SW 1271 (cell line): ENCODE measurements around the gene PPIG.
"Not testable (repeated sequence)": the region's sequence is repeated elsewhere in the genome, so short reads cannot be mapped to it uniquely, and the experiment has no call there.

ENCODE experiments used
- DNase-seq, 2 experiments: peaks; one replicate each; lab custom pipeline; 2025; lab: John Stamatoyannopoulos, UW

The PPIG gene

GRCh38 chr2:169596546-169596945, 12.4 kb downstream of the PPIG start:
- not testable (repeated sequence) for DNase-seq

GRCh38 chr2:169598982-169599381, 14.8 kb downstream of the PPIG start:
- no peak for DNase-seq

- no peak for DNase-seq
Observed at GRCh38 chr2:169599568-169599967, 15.4 kb downstream of the PPIG start.

GRCh38 chr2:169609264-169609663, 25.1 kb downstream of the PPIG start:
- no peak for DNase-seq

DNA sequence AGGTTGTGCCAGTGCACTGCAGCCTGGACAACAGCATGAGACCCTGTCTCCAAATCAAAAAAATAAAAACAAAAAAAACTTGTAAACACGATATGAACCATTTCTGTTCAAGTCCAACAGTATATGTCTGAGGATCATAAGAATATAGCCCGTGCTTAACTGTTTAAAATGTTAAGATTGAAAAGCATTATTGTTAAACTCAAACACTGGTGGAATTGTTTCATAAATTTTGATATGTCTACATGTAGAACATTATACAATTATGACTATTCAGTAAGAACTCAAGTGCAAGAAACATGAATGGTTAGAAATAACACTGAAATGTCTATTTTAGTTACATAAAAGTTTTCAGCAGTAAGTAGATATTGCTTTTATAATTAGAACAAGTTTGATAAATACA, 29.7 kb downstream of the PPIG start:
- DNase-seq: no peak

DNA sequence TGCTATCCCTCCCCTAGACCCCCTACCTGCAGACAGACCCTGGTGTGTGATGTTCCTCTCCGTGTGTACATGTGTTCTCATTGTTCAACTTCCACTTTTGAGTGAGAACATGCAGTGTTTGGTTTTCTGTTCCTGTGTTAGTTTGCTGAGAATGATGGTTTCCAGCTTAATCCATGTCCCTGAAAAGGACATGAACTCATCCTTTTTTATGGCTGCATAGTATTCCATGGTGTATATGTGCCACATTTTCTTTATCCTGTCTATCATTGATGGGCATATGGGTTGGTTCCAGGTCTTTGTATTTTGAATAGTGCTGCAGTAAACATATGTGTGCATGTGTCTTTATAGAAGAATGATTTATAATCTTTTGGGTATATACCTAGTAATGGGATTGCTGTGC, 31.8 kb downstream of the PPIG start:
- not testable (repeated sequence) for DNase-seq

GRCh38 chr2:169619946-169620345, 35.8 kb downstream of the PPIG start:
- DNase-seq: no peak

- DNase-seq: no peak
Observed at GRCh38 chr2:169620509-169620908, 36.4 kb downstream of the PPIG start.

DNA sequence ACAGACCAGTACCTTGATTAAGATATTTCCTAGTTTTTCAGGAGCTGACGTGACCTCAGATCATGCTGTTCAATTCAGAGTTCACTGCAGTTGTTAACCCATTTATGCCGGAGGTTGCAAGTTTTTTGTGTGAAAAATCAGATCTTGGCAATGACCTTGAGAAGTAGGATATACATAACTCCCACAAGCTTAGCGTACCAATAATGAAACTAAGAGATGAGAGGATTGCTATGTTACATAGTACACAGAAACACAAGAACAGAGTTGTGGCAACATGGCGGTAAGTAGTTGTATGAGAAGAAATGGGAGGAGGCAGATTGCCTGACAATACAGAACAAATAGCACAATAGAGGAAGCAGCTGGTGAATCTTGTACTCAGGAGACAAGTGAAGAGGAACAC, 39.1 kb downstream of the PPIG start:
- no peak for DNase-seq

- no peak for DNase-seq
Observed at GRCh38 chr2:169625781-169626180, 41.6 kb downstream of the PPIG start.

- DNase-seq: no peak
Observed at GRCh38 chr2:169636440-169637097, 52.4 kb downstream of the PPIG start.

DNA sequence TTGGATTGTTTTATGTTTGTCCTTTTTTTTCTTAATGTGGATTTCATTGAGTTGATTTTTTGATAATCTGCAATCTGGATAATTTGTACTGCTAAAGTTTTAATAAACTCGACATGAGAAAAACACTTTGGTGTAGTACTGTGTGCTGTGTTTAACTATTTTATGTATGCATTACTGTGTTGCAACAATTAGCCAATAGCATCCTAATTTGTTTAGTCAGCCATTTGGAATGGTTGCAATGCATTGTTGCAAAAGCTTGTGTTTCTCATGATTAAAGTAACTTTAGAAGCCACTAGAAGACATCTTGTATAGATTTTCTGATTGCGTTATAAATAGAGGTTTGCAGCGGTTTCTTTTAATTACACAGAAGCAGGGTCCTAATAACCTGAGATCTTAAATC, 53.5 kb downstream of the PPIG start:
- no peak for DNase-seq

DNA sequence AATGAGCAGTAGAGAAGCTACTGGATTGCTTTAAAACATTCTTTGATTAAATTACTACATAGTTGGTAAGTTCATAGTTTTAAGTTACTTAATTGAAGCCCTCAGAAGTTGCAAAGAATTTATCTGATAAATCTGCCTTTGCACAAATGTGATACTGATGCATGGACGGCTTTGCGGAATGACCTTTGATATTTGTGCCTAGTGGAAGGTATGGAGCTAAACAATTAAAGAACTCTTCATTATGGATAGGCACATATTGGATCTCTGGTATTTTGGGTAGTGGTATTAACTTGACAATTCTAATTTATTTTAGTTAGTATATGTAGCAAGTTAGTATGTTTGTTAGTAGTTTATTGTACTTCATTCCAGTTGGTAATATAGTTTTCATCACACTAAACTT, 56.0 kb downstream of the PPIG start:
- DNase-seq: no peak

DNA sequence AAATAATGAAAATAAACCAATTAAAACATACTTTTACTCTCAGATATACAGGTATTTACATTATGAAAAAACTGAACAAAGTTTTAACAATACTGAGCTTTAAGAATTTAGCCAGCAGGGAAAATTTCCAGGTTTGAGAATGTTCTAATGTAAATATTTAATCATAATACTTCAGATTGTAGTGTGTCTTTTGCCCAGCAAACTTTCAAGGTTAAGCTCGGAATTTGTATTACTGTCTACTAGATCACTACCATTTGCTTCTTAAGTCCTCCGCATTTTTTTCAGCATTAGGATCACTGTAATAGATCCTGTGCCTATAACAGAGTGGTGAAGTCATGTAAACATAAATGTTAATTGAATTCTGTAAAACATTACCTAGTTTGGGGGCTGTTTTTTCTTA, 57.3 kb downstream of the PPIG start:
- no peak for DNase-seq

DNA sequence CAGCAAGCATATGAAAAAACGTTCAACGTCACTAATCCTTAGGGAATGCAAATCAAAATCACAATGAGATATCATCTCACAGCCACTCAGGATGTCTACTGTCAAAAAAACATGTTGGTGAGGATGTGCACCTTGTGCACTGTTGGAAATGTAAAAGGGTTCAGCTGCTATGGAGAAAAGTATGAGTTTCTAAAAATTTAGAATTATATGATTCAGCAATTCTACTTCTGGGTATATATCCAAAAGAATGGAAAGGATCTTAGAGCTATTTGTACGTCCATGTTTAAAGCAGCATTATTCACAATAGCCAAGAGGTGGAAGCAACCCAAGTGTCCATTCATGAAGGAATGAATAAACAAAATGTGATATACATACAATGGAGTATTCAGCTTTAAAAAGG, 60.0 kb downstream of the PPIG start:
- DNase-seq: no peak

DNA sequence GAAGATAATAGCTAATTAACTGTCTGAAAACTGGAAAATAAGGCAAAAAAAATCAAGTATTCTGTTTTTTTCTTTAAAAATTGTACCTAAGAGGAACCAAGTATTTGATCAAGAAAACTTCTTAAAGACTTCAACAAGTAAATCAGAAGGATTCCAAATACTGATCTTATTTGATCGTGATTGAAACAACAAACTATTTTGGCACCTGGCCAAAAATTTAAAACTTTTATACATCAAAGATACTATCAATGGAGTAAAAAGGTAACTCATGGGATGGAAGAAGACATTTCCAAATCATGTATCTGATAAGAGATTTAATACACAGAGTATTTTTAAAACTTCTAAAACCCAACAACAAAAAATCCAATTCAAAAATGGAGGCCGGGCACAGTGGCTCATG, 63.3 kb downstream of the PPIG start:
- no peak for DNase-seq

- DNase-seq: no peak
Observed at GRCh38 chr2:169649278-169649677, 65.1 kb downstream of the PPIG start.

- DNase-seq: no peak
Observed at GRCh38 chr2:169653636-169654035, 69.5 kb downstream of the PPIG start.

DNA sequence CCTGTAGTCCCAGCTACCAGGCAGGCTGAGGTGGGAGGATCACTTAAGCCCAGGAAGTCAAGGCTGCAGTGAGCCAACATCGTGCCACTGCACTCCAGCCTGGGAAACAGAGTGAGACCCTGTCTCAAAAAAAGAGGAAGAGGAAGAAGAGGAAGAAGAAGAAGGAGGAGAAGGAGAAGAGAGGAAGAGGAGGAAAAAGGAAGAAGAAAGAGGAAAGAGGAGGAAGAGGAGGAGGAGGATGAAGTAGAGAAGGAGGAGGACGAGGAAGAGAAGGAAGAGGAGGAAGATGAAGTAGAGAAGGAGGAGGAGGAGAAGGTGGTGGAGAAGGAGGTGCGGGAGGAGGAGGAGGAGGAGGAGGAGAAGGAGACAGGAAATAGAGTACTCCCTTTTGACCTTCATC, 72.0 kb downstream of the PPIG start:
- no peak for DNase-seq

GRCh38 chr2:169658877-169659276, 74.7 kb downstream of the PPIG start:
- no peak for DNase-seq

DNA sequence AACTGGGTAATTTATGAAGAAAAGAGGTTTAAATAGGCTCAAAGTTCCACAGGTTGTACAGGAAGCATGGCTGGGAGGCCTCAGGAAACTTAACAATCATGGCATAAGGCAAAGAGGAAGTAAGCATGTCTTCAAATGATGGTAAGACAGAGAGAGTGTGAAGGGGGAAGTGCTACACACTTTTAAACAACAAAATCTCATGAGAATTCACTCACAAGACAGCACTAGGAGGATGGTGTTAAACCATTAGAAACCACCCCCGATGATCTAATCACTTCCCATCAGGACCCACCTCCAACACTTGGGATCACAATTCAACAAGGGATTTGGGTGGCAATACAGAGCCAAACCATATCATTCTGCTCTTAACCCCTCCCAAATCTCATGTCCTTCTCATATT, 75.2 kb downstream of the PPIG start:
- no peak for DNase-seq

DNA sequence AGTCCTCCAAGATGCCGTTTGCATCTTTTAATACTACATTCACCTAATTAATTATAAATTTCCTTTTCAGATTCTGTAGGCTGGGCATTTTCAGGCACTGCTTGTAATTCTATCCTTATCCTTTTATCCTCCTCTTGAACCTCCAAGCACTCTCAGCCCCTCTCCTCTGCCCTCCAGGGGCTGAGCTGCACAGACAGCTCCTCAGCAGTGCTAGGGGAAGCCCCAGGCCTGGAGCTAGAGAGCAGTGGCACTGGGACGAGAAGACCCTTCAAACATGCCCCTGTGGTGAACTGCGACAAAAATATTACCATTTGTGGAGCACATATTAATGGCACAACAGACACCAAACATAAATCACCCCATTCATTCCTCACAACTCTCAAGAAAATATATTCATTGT, 77.1 kb downstream of the PPIG start:
- no peak for DNase-seq

DNA sequence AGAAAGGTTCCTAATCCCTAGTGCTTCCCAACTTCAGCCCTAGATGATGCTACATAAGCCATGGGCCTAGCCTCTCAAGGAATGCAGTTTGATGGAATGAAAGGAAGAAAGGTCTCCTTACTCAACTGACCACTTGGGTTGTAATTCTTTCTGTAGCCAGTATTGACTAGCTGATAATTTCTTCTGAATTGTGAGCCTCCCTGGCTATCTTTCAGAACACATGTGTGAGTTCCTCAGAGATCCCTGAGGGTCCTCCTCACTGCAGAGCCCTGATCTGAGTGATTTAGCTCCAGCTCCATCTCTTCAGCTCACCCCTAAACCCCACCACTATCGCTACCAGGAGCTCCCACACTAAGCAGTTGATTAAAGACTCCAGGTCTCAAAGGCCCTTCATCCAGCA, 78.6 kb downstream of the PPIG start:
- DNase-seq: no peak

- no peak for DNase-seq
Observed at GRCh38 chr2:169663247-169663646, 79.1 kb downstream of the PPIG start.

GRCh38 chr2:169664600-169664977, 80.4 kb downstream of the PPIG start:
- DNase-seq: no peak
